Loucy (cell line): ENCODE results near the gene ERICH6B.

Source experiments
- CTCF ChIP-seq: fragments of 200-600 bp; sonication (generic); conservative IDR thresholded peaks from 2 replicates; pipeline ENCODE4 v1.5.1; 2014; ENCODE audit warnings: mild to moderate bottlenecking, antibody characterized with exemption, low read length
- EZH2phosphoT487 ChIP-seq: fragments of 200-600 bp; IDR thresholded peaks from 2 replicates; pipeline ENCODE4 v1.6.1; 2018; ENCODE audit warnings: antibody characterized with exemption, mild to moderate bottlenecking, moderate library complexity, borderline replicate concordance

GRCh38 chr13:45540864-45541263 lies 74.7 kb downstream of the ERICH6B start:
- TF ChIP-seq CTCF (no peak), EZH2phosphoT487 (no peak)
